Effector memory CD4-positive, alpha-beta T cell (primary cell): ENCODE measurements around the gene SMYD3.

Source experiments
- DNase-seq, 3 donors: peaks; one replicate each; pipeline ENCODE4 v3.0.0-alpha.2; 2020
- H3K27ac ChIP-seq: 2 replicates; pipeline ENCODE4 v1.7.0; 2013; ENCODE audit warnings: mild to moderate bottlenecking, low read length, moderate library complexity; ENCODE audit not compliant: insufficient read depth, poor library complexity, severe bottlenecking
- H3K27me3 ChIP-seq: replicated peaks from 2 replicates; pipeline ENCODE4 v1.7.0; 2013; ENCODE audit warnings: mild to moderate bottlenecking, low read length; ENCODE audit not compliant: insufficient read depth, control insufficient read depth, poor library complexity, severe bottlenecking
- H3K36me3 ChIP-seq: 2 replicates; pipeline ENCODE4 v1.7.0; 2013; ENCODE audit warnings: mild to moderate bottlenecking, low read length, moderate library complexity; ENCODE audit not compliant: control insufficient read depth, insufficient read depth
- H3K4me1 ChIP-seq: 2 replicates; pipeline ENCODE4 v1.7.0; 2013; ENCODE audit warnings: low read length, mild to moderate bottlenecking; ENCODE audit not compliant: control insufficient read depth, insufficient read depth, poor library complexity, severe bottlenecking
- H3K4me3 ChIP-seq: 2 replicates; pipeline ENCODE4 v1.7.0; 2013; ENCODE audit warnings: low read length, low read depth, mild to moderate bottlenecking; ENCODE audit not compliant: insufficient read depth, poor library complexity, severe bottlenecking
- H3K9me3 ChIP-seq: 2 replicates; pipeline ENCODE4 v1.7.0; 2013; ENCODE audit warnings: mild to moderate bottlenecking, low read length, moderate library complexity; ENCODE audit not compliant: control insufficient read depth

Gene SMYD3

GRCh38 chr1:246117066-246117791 is 389.9 kb downstream of the SMYD3 start:
- H3K27me3 ChIP-seq, result no peaks in the 10 kb centered on the region
- H3K4me3 ChIP-seq, result no peak overlapping the region
- no peaks in the 10 kb centered on the region for H3K36me3 ChIP-seq
- peak overlapping the region; percentile 46 for H3K27ac ChIP-seq
- DNase-seq, result peak in 2 of 3 donors; percentile 23 to 29
- H3K9me3 ChIP-seq, result no peaks in the 10 kb centered on the region
- H3K4me1 ChIP-seq, result no peaks in the 10 kb centered on the region

GRCh38 chr1:246114369-246114768 is 392.7 kb downstream of the SMYD3 start:
- Histone ChIP-seq H3K9me3 (no peaks in the 10 kb centered on the region), H3K4me1 (no peaks in the 10 kb centered on the region), H3K27me3 (no peaks in the 10 kb centered on the region), H3K27ac (no peak overlapping the region), H3K36me3 (no peaks in the 10 kb centered on the region), H3K4me3 (no peak overlapping the region)
- no peak for DNase-seq

GRCh38 chr1:246113555-246114095 is 393.5 kb downstream of the SMYD3 start:
- H3K9me3 ChIP-seq, result no peaks in the 10 kb centered on the region
- no peak for DNase-seq
- H3K27me3 ChIP-seq, result no peaks in the 10 kb centered on the region
- H3K27ac ChIP-seq, result no peak overlapping the region
- H3K4me1 ChIP-seq, result no peaks in the 10 kb centered on the region
- no peak overlapping the region for H3K4me3 ChIP-seq
- H3K36me3 ChIP-seq, result no peaks in the 10 kb centered on the region

GRCh38 chr1:246111570-246111969 is 395.5 kb downstream of the SMYD3 start:
- no peak for DNase-seq
- H3K9me3 ChIP-seq, result no peaks in the 10 kb centered on the region
- no peaks in the 10 kb centered on the region for H3K36me3 ChIP-seq
- no peak overlapping the region for H3K4me3 ChIP-seq
- H3K27me3 ChIP-seq, result no peaks in the 10 kb centered on the region
- no peak overlapping the region for H3K27ac ChIP-seq
- no peaks in the 10 kb centered on the region for H3K4me1 ChIP-seq

- Histone ChIP-seq H3K27ac (no peak overlapping the region), H3K36me3 (no peaks in the 10 kb centered on the region), H3K9me3 (no peaks in the 10 kb centered on the region), H3K4me3 (no peak overlapping the region), H3K27me3 (no peaks in the 10 kb centered on the region), H3K4me1 (no peaks in the 10 kb centered on the region)
- DNase-seq, result no peak
Observed at GRCh38 chr1:246110343-246111219, 396.5 kb downstream of the SMYD3 start.

GRCh38 chr1:246108278-246108925 is 398.7 kb downstream of the SMYD3 start:
- H3K4me1 ChIP-seq, result no peaks in the 10 kb centered on the region
- H3K27me3 ChIP-seq, result no peaks in the 10 kb centered on the region
- H3K36me3 ChIP-seq, result no peaks in the 10 kb centered on the region
- no peak for DNase-seq
- no peak overlapping the region for H3K4me3 ChIP-seq
- no peak overlapping the region for H3K27ac ChIP-seq
- H3K9me3 ChIP-seq, result no peaks in the 10 kb centered on the region

- Histone ChIP-seq H3K27ac (no peak overlapping the region), H3K9me3 (no peaks in the 10 kb centered on the region), H3K27me3 (no peaks in the 10 kb centered on the region), H3K36me3 (no peaks in the 10 kb centered on the region), H3K4me1 (no peaks in the 10 kb centered on the region), H3K4me3 (no peak overlapping the region)
- no peak for DNase-seq
Observed at GRCh38 chr1:246107516-246108277, 399.4 kb downstream of the SMYD3 start.

GRCh38 chr1:246106342-246106763 is 400.7 kb downstream of the SMYD3 start:
- Histone ChIP-seq H3K4me1 (no peaks in the 10 kb centered on the region), H3K27ac (no peak overlapping the region), H3K36me3 (no peaks in the 10 kb centered on the region), H3K9me3 (no peaks in the 10 kb centered on the region), H3K4me3 (no peak overlapping the region), H3K27me3 (no peaks in the 10 kb centered on the region)
- no peak for DNase-seq

GRCh38 chr1:246104927-246105326 is 402.2 kb downstream of the SMYD3 start:
- no peaks in the 10 kb centered on the region for H3K4me1 ChIP-seq
- no peak overlapping the region for H3K27ac ChIP-seq
- no peak overlapping the region for H3K4me3 ChIP-seq
- no peaks in the 10 kb centered on the region for H3K9me3 ChIP-seq
- H3K27me3 ChIP-seq, result no peaks in the 10 kb centered on the region
- no peak for DNase-seq
- H3K36me3 ChIP-seq, result no peaks in the 10 kb centered on the region
